ENCODE data around the gene TSPYL2.

The TSPYL2 gene

DNA sequence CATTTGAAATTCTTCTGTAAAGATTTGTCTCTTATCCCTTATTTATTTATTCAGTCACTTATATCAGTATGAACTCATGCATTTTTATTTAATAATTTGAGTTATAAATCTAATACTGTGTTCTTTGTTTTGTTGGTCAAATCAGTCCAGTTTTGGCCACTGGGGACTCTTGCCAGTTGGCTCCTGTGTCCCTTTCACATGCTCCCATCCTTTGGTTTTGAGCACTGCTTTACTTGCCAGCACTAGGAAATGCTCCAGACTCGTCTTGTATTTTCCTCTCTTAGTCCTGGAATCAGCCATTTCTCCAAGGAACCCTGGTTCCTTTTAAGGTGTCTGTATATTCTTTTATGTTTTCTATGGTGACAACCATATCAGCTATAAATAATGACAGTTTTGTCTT lies 39.8 kb downstream of the TSPYL2 start:
- no peak for DNase-seq (ENCODE audit: low read depth in 2 of 2, low spot score in 1 of 2)

DNA sequence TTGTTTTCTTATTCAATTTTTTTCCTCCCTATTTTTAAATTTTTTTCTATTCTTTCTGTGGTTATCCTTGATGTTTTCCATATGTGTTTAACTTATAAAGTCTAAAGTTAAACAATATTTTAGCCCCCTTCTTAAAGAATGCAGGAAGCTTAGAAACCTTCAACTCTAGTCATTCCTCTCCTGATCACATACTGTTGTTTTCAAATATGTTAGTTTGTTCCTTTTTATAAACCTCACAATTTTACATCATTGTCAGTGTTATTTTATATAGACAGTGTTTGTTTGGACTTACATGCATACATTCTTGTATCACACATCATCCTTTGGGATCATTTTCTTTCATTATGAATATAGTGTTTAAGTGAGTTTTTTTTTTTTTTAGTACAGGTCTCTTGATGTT lies 43.3 kb downstream of the TSPYL2 start:
- no peak for DNase-seq (ENCODE audit: low read depth in 2 of 2, low spot score in 1 of 2)

DNA sequence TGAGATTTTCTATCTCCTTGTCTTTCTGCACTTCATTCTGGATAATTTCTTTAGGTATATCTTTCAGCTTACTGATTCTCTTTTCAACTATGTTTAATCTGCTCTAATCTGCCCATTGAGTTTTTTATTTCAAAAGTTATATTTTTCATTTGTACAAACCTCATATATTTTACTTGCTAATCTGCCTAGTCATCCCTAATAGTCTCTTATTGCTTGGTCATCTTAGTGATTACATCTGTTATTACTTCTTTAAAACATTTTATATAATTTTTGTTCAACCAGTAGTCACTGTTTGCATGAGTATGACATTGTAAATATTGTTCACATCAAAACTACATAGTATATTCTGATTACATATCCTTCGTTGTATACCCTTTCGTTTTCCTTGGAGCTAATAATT lies 44.2 kb downstream of the TSPYL2 start:
- DNase-seq (ENCODE audit: low read depth in 2 of 2, low spot score in 1 of 2) = no peak

DNA sequence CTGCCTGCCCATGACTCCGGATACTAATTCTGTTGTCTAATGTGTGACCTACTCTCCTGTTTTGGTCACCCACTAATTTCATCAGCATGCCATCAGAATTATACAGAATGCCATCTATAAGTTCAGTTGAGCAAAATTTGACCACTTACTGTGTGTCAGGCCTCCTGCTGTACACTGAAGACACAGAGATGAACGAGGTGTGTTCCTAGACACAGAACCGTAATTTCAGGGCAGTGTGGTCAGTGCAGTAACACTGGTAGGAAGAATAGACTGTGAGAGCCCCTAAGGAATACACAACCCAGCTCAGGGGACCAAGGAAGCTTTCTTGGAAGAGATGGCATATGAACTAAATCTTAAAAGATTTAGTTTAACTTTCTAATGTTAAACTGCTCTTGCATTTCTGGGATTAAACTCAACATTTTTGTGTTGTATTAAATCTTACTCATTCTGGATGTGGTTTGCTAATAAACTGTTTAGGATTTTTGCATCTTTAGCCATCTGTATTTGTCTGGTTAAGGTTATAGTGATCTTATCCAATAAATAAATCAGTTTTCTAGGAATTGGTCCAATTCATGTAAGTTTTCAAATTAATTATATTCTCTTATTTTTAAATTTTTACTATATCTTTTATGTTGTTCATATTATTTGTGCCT lies 46.1 kb downstream of the TSPYL2 start:
- no peak for DNase-seq (ENCODE audit: low read depth in 2 of 2, low spot score in 1 of 2)

DNA sequence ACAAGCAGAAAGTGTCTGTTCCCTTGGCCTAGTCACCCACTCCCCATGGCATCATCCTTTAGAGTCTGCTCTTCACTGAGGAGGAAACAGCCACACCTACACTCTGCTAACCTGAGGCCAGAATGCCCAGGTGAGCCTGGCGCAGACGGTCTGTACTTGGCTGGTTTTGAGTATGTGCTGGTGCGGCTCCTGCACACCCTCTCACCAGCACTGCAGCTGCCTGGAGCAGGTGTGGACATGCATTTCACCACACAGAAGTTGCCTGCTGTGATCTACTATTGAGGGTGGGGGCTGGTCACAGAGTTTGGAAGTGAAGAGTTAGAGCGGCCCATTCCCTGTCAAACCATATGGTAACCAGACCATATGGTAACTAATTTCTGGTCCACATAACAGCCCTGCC lies 51.2 kb downstream of the TSPYL2 start:
- no peak for DNase-seq (ENCODE audit: low read depth in 2 of 2, low spot score in 1 of 2)

DNA sequence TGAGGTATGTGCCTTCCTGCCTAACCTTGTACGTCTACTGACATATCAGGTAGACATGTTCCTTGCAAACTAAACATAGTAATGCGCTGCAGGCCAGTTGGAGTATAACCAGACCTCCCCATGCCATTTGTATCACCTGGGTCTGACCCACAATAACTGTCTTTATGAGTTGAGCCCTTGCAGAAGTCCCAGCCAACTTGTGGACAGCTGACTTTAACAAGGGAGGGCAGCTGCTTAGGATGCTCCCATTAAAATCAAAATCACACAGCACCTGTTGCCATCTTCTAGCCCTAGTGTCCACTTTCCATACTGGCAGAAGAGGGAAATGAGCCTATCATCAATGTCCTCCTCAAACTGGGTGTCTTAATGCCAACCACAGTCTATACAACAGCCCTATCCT lies 53.4 kb downstream of the TSPYL2 start:
- DNase-seq (ENCODE audit: low read depth in 2 of 2, low spot score in 1 of 2) = no peak

All from stimulated activated CD8-positive, alpha-beta memory T cell treated with anti-CD3 and anti-CD28 coated beads, Interleukin-4, amount 100 ng/mL, for 1 hour (primary cell).